Measurements from ENCODE around the gene INSIG2. TPM values are rescaled to one million over a fixed set of nuclear protein-coding genes. Genes with fewer than 3 reads are reported as not detected.

Gene INSIG2
- total RNA-seq, 4 donors from 2014 or later, result 3.6 to 42.4 (median 25.8) TPM

DNA sequence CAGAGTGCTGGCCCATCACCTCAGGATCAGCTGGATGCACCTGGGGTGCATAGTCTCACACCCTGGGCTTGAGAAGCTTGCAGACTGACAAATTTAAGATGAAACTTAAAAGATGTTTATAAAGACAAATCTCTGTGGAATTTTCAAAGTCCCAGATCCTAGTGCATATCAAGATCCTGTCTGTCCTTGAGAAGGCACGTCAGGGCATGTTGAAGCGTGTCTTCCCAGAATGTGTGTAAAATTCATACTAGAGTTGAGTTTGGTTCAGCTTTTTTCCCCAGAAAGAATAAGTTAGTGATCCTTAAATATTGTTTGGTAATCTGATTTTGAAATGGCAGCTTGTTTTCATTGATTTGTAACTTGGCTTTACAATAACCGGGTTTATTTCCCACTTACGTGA is 27.5 kb downstream of the INSIG2 start:
- TF ChIP-seq POLR2A (IDR thresholded peaks at IDR 0.05) (no peak), CTCF (IDR thresholded peaks at IDR 0.05) (no peak)
- Histone ChIP-seq H3K36me3 (no peaks in the 10 kb centered on the region), H3K4me1 (no peaks in the 10 kb centered on the region), H3K27ac (no peak overlapping the region), H3K9me3 (no peaks in the 10 kb centered on the region), H3K4me3 (no peak overlapping the region), H3K27me3 (no peaks in the 10 kb centered on the region)
- no peak for DNase-seq
- intact Hi-C loops (cut with DNase I; ENCODE audit: low total_unique reads), result no loop called here

- no peak for DNase-seq
- Histone ChIP-seq H3K27me3 (no peaks in the 10 kb centered on the region), H3K4me1 (no peaks in the 10 kb centered on the region), H3K27ac (no peak overlapping the region), H3K36me3 (no peaks in the 10 kb centered on the region), H3K9me3 (no peaks in the 10 kb centered on the region), H3K4me3 (no peak overlapping the region)
- no peak for TF ChIP-seq CTCF (IDR thresholded peaks at IDR 0.05)
- TF ChIP-seq POLR2A (IDR thresholded peaks at IDR 0.05), result no peak
- intact Hi-C loops (cut with DNase I; ENCODE audit: low total_unique reads), result no loop called here
Observed at GRCh38 chr2:118118479-118118878, 30.2 kb downstream of the INSIG2 start.

- Histone ChIP-seq H3K4me1 (no peaks in the 10 kb centered on the region), H3K36me3 (no peaks in the 10 kb centered on the region), H3K27me3 (no peaks in the 10 kb centered on the region), H3K4me3 (no peak overlapping the region), H3K27ac (no peak overlapping the region), H3K9me3 (no peaks in the 10 kb centered on the region)
- DNase-seq, result no peak
- TF ChIP-seq CTCF (IDR thresholded peaks at IDR 0.05) (no peak), POLR2A (IDR thresholded peaks at IDR 0.05) (no peak)
- intact Hi-C loops (cut with DNase I; ENCODE audit: low total_unique reads), result no loop called here
Observed at GRCh38 chr2:118119158-118119727, 31.0 kb downstream of the INSIG2 start.

GRCh38 chr2:118119761-118120400 is 31.6 kb downstream of the INSIG2 start:
- Histone ChIP-seq H3K4me1 (no peaks in the 10 kb centered on the region), H3K27me3 (no peaks in the 10 kb centered on the region), H3K27ac (no peak overlapping the region), H3K36me3 (no peaks in the 10 kb centered on the region), H3K9me3 (no peaks in the 10 kb centered on the region), H3K4me3 (no peak overlapping the region)
- intact Hi-C loops (cut with DNase I; ENCODE audit: low total_unique reads), result no loop called here
- TF ChIP-seq POLR2A (IDR thresholded peaks at IDR 0.05) (no peak), CTCF (IDR thresholded peaks at IDR 0.05) (no peak)
- no peak for DNase-seq

GRCh38 chr2:118120401-118120780 is 32.1 kb downstream of the INSIG2 start:
- intact Hi-C loops (cut with DNase I; ENCODE audit: low total_unique reads), result no loop called here
- H3K4me3 ChIP-seq, result no peak overlapping the region
- H3K9me3 ChIP-seq, result no peaks in the 10 kb centered on the region
- no peaks in the 10 kb centered on the region for H3K36me3 ChIP-seq
- H3K27me3 ChIP-seq, result no peaks in the 10 kb centered on the region
- TF ChIP-seq POLR2A (IDR thresholded peaks at IDR 0.05) (no peak), CTCF (IDR thresholded peaks at IDR 0.05) (no peak)
- no peak overlapping the region for H3K27ac ChIP-seq
- no peak for DNase-seq
- H3K4me1 ChIP-seq, result no peaks in the 10 kb centered on the region

Measured in uterus (tissue), 4 donors.